DOHH2 (cell line): ENCODE data around the gene OR4N2.

Source experiments
- EZH2phosphoT487 ChIP-seq: fragments of 200-600 bp; sonication (generic); IDR thresholded peaks from 2 replicates; pipeline ENCODE4 v1.6.1; 2017; ENCODE audit warnings: borderline replicate concordance, mild to moderate bottlenecking, antibody characterized with exemption, low read length, moderate library complexity, mixed read lengths
- TF ChIP-seq, protein P1 (sequence below): fragments of 200-600 bp; sonication (generic); IDR thresholded peaks from one replicate; pipeline ENCODE4 v1.5.1; 2014; ENCODE audit warnings: antibody characterized with exemption, mild to moderate bottlenecking, low read depth, low read length; ENCODE audit not compliant: poor library complexity, severe bottlenecking

DNA sequence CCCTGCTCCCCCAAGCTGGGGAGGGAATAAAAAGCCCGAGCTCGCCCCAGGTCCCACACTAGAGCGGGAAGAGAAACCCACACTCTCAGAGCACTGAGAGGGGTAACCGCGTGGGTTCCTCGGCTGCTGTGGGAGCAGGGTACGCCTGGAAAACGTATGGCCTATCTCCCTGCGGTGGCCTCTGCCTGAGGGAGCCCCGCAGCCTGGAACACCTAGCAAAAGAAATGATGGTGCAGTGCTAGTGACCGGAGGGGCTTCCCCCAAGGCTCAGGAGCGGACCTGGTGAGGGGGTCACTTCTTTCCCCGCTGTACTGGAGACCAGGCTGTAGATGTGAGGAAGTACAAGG lies 2.5 kb upstream of the OR4N2 start:
- TF ChIP-seq, protein P1, sequence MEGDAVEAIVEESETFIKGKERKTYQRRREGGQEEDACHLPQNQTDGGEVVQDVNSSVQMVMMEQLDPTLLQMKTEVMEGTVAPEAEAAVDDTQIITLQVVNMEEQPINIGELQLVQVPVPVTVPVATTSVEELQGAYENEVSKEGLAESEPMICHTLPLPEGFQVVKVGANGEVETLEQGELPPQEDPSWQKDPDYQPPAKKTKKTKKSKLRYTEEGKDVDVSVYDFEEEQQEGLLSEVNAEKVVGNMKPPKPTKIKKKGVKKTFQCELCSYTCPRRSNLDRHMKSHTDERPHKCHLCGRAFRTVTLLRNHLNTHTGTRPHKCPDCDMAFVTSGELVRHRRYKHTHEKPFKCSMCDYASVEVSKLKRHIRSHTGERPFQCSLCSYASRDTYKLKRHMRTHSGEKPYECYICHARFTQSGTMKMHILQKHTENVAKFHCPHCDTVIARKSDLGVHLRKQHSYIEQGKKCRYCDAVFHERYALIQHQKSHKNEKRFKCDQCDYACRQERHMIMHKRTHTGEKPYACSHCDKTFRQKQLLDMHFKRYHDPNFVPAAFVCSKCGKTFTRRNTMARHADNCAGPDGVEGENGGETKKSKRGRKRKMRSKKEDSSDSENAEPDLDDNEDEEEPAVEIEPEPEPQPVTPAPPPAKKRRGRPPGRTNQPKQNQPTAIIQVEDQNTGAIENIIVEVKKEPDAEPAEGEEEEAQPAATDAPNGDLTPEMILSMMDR: no peak
- no peak for TF ChIP-seq EZH2phosphoT487
